ENCODE measurements around the gene VEZF1. TPM values are rescaled to one million over a fixed set of nuclear protein-coding genes. Genes with fewer than 3 reads are reported as not detected.

VEZF1 gene
- total and polyA plus RNA-seq, 10 donors: 10.0 to 59.9 (median 50.8) TPM

DNA sequence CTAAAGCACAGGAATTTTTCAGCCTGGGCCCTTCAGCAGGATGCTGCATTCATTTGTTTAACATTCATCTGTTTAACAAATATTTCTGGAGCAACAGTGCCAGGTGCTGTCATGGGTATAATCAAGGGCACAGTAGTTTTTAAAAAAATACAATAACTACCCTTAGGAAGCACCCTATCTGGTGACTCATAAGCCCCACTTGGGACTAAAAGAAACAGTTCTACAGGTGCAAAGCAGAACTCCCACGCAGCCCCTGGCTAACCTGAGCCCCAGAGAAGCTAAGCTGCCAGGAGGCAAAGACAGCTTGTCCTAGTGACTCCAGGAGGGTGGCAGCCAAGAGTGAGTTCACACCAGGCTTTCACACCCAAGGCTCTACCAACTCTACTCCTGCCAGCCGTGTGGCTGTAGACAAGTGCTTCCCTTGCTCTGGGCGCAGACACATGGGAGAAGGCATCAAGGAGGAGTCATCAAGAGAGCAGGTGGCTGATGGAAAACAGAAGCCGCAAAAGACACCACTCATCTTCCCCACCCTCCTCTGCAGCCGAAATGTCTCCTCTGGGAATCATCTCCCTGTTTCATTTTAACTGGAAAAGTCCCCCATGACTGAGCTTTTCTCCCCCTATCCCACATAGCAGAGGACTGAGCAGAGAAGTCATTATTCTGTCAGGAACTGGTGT is 47.3 kb downstream of the VEZF1 start:
- Histone ChIP-seq H3K4me3 (no peak overlapping the region), H3K36me3 (no peaks in the 10 kb centered on the region), H3K4me1 (peaks cover 7 to 89% (median 45%) of the 10 kb centered on the region in 6 donors), H3K27me3 (replicated peaks in 1 of 7) (peaks cover 0 to 35% (median 0%) of the 10 kb centered on the region in 7 donors), H3K27ac (peak overlapping the region in 1 of 8 donors; percentile 7), H3K9me3 (no peaks in the 10 kb centered on the region)
- DNase-seq: no peak
- WGBS, 5 donors: 69 to 75% (median 71%) methylated on average over 4 to 5 of the region's 5 CpGs
- intact Hi-C loops (cut with DNase I; ENCODE audit: low total_unique reads): no loop called here
- no peak for TF ChIP-seq POLR2AphosphoS5 (IDR thresholded peaks at IDR 0.05)
- no peak for TF ChIP-seq POLR2A (IDR thresholded peaks at IDR 0.05)
- TF ChIP-seq, protein P1, sequence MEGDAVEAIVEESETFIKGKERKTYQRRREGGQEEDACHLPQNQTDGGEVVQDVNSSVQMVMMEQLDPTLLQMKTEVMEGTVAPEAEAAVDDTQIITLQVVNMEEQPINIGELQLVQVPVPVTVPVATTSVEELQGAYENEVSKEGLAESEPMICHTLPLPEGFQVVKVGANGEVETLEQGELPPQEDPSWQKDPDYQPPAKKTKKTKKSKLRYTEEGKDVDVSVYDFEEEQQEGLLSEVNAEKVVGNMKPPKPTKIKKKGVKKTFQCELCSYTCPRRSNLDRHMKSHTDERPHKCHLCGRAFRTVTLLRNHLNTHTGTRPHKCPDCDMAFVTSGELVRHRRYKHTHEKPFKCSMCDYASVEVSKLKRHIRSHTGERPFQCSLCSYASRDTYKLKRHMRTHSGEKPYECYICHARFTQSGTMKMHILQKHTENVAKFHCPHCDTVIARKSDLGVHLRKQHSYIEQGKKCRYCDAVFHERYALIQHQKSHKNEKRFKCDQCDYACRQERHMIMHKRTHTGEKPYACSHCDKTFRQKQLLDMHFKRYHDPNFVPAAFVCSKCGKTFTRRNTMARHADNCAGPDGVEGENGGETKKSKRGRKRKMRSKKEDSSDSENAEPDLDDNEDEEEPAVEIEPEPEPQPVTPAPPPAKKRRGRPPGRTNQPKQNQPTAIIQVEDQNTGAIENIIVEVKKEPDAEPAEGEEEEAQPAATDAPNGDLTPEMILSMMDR (IDR thresholded peaks at IDR 0.05 in 8 of 11, conservative IDR thresholded peaks at IDR 0.05 in 3 of 11): no peak

DNA sequence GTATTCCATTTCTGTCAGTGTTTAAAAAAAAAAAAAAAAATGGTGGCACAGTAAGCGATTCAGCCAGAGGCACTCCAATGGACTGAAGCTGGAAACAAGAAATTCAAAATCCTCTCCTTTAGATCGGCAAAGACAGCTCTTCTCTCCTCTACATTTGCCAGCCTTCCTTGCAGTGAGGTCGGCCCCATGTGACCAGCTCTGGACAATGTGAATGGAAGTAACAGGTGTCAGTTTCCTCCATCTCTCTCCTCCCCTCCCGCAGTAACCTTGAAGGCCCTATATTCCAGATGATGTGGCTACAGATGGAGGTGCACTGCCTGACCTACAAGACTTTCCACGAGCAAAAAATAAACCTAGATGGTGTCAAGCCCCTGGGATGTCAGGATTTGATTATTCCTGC is 47.8 kb downstream of the VEZF1 start:
- Histone ChIP-seq H3K27me3 (replicated peaks in 1 of 7) (peaks cover 0 to 35% (median 0%) of the 10 kb centered on the region in 7 donors), H3K27ac (peak overlapping the region in 3 of 8 donors; percentile 21 to 37 (median 31)), H3K9me3 (no peaks in the 10 kb centered on the region), H3K36me3 (no peaks in the 10 kb centered on the region), H3K4me3 (no peak overlapping the region), H3K4me1 (peaks cover 11 to 89% (median 47%) of the 10 kb centered on the region in 6 donors)
- DNase-seq: no peak
- no peak for TF ChIP-seq POLR2AphosphoS5 (IDR thresholded peaks at IDR 0.05)
- no peak for TF ChIP-seq POLR2A (IDR thresholded peaks at IDR 0.05)
- TF ChIP-seq, protein P1 (IDR thresholded peaks at IDR 0.05 in 8 of 11, conservative IDR thresholded peaks at IDR 0.05 in 3 of 11): no peak
- intact Hi-C loops (cut with DNase I; ENCODE audit: low total_unique reads): no loop called here
- WGBS, 5 donors: 70 to 83% (median 76%) methylated on average over 5 of the region's 5 CpGs

DNA sequence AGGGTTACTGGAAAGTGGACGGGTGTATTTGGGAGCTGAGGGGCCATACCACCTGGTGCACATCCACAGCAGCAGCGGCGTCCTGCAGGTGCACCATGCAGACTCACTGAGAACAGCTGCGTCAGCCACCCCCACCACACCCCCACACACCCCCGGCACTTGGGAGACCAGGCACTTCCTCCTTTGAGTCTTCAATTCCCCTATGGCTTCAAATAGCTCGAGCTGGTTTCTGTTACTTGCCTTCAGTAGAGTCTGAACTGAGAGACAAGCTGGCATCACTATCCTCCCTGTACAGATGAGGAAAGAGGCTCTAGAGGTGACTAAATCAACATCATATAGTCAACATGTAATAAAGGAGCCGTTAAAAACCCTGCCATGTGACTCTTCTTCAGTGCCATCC is 48.3 kb downstream of the VEZF1 start:
- peak; percentile 94 for DNase-seq
- Histone ChIP-seq H3K4me1 (peaks cover 11 to 89% (median 49%) of the 10 kb centered on the region in 6 donors), H3K9me3 (no peaks in the 10 kb centered on the region), H3K36me3 (no peaks in the 10 kb centered on the region), H3K27ac (peak overlapping the region in 3 of 8 donors; percentile 21 to 37 (median 31)), H3K27me3 (replicated peaks in 1 of 7) (peaks cover 0 to 35% (median 0%) of the 10 kb centered on the region in 7 donors), H3K4me3 (no peak overlapping the region)
- 19 to 32% (median 28%) methylated on average over 5 to 7 of the region's 7 CpGs for WGBS, 5 donors
- peak; percentile 54 to 83 (median 73) for TF ChIP-seq POLR2AphosphoS5 (IDR thresholded peaks at IDR 0.05)
- TF ChIP-seq, protein P1 (IDR thresholded peaks at IDR 0.05 in 8 of 11, conservative IDR thresholded peaks at IDR 0.05 in 3 of 11): no peak
- intact Hi-C loops (cut with DNase I; ENCODE audit: low total_unique reads): no loop called here

DNA sequence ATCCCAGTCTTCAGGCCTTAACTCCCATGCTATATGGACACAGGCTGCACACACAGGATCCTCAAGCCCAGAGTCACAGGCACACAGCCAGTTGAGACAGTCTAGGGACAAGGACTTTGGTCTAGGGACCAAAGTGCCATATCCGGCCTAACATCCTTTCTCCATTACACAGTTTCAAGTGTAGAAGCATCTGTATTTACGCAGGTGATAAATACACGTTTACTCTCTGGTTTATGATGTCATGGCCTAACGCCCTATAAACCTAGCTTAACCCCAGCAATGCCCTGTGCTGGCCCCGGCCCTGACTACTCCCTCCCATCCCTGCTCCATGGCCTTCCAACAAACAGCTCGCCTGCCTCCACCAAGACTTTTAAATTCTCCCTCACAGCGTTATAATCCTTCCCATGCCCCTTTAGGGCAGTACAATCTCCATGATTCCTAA is 50.0 kb downstream of the VEZF1 start:
- TF ChIP-seq, protein P1 (IDR thresholded peaks at IDR 0.05 in 8 of 11, conservative IDR thresholded peaks at IDR 0.05 in 3 of 11): no peak
- TF ChIP-seq POLR2AphosphoS5 (IDR thresholded peaks at IDR 0.05): no peak
- peaks cover 0 to 27% (median 0%) of the 10 kb centered on the region in 7 donors for H3K27me3 ChIP-seq (replicated peaks in 1 of 7)
- no peak overlapping the region for H3K27ac ChIP-seq
- intact Hi-C loops (cut with DNase I; ENCODE audit: low total_unique reads): no loop called here
- H3K4me1 ChIP-seq: peaks cover 11 to 81% (median 46%) of the 10 kb centered on the region in 6 donors
- H3K36me3 ChIP-seq: no peaks in the 10 kb centered on the region
- no peaks in the 10 kb centered on the region for H3K9me3 ChIP-seq
- no peak overlapping the region for H3K4me3 ChIP-seq
- WGBS, 5 donors: 65 to 74% (median 70%) methylated on average over 7 of the region's 7 CpGs
- DNase-seq: peak; percentile 33

All from spleen (tissue), 11 donors.